Hematopoietic multipotent progenitor cell treated with erythropoietin and hydrocortisone succinate and interleukin-3 and kit ligand, for 8 days (in vitro differentiated cells): Measurements from ENCODE around the gene EIF6.

Experiments used
- DNase-seq: peaks from one replicate; pipeline ENCODE4 v3.0.0-alpha.2; 2015

Gene EIF6

GRCh38 chr20:35312318-35312717, 27.7 kb upstream of the EIF6 start:
- DNase-seq: no peak

DNA sequence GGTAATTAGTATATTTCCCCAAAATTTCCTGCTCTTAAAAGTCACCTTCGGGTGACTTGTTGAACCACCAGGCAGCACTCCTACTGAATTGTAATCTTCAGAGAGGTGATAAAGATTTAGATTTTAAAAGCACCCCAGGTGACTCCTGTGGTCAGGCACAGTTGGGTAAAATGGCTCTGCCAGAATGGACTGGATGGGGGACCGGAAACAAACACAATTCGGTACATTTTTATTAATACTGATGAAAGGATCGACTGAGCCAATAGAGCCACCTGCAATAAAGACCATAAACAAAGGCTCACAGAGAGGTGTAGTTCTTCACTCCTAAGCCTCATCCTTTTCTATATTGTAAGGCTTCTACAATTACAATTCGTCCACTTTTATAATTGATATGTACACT, 27.2 kb upstream of the EIF6 start:
- no peak for DNase-seq

GRCh38 chr20:35311409-35311808, 26.8 kb upstream of the EIF6 start:
- DNase-seq: peak; percentile 17

DNA sequence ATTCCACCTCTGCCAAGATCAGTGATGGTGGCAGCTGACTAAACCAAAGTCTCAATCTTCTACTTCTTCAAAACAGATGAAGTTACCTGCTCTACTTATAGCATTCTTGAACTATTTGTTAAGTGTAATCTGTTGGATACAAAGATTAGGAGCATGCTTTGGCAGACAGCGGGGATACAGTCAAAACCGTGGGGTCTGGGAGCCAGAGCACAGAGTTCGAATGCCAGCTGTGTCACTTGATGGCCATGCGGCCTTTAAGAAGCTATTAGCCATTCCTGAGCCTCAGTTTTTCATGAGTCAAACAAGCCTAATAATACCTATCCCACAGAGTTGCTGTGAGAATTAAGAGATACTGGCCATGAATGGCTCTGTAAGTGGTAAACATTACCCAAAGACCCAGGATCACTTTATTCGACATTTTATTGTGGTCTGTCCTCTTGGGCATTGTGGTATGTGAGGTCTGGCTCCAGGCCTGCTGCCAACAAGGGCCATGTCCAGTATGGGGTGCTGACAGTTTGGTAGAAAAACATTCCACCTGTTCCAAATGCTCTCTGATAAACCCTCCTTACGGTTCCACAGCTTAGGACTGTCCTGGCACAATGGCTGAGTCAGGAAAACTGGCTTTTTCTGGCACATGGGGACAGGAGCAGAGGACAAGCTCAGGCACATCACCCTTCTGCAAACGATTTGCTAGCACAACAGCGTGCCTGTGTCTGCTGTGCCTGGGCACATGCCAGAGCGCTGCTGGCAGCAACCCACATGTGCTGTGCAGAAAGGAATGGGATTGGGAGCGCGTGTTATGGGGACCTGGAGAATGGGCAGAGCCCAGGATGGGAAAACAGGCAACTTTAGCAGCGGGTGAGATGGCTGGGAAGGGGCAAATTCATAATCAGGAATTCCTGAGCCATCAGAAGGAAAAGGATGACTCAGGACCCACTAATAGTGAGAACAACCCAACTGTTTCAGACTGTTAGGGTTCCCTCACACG, 23.4 kb upstream of the EIF6 start:
- DNase-seq: no peak

- DNase-seq: peak; percentile 52
Observed at GRCh38 chr20:35306931-35307517, 22.5 kb upstream of the EIF6 start.

DNA sequence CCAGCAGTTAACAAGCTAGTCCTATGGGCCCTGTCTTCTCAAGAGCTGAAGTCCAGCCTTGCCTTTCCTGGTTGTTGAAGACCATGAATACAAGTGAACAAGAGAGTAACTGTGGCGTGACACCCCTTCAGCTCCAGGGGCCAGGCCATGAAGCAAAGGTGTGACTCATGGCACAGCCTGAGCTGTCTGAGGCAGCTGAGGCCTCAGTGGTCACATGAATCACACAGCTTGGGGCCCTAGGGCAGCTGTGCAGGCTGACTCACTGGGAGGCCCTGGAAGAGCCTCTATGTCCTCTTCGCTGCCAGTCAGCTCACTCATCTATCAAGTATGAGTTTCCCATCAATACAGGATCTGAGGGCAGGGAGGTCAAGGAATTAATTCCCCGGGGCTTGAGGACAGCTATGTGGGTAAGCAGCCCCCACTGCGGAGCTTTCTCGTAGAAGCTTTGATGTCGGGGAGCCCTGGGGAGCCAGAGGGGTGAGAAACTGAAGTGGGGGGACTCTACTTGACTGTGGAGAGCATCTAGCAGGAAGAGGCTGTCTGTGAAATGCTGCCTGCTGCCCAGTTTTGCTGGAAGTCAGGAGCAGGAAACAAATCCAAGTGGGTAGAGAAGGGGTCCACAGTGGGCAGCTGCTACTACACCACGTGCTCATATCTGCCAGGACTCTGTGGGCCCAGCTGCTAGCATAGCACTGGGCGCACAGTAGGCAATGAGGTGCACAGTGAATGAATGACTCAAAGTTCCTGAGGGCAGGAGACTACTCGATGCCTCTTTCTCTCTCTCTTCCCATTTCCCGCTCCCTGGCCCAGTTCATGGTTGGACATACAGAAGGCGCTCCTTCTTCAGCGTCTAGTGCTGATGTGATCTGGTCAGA, 21.3 kb upstream of the EIF6 start:
- peak; percentile 34 for DNase-seq

- DNase-seq: no peak
Observed at GRCh38 chr20:35304956-35305355, 20.4 kb upstream of the EIF6 start.

- DNase-seq: peak; percentile 86
Observed at GRCh38 chr20:35303735-35304491, 19.3 kb upstream of the EIF6 start.

- DNase-seq: no peak
Observed at GRCh38 chr20:35303382-35303734, 18.8 kb upstream of the EIF6 start.

- no peak for DNase-seq
Observed at GRCh38 chr20:35302421-35303335, 18.1 kb upstream of the EIF6 start.

DNA sequence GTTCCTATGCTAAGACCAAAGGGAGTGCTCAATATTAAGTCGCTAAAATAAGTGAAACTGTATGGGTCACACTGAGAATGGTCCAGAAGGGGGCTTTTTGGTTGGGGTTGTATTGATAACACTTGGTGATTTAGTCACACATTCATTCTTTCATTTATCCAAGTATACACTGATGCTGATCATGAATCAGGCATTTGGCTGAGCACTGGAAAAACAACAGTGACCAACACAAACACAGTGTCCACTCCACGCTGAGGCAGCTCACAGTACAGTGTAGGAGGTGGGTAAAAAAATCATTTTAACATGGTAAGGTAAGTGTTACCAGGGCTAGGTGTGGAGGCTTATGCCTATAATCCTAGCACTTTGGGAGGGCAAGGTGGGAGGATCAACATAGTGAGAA, 16.9 kb upstream of the EIF6 start:
- DNase-seq: no peak

GRCh38 chr20:35300469-35301262, 16.1 kb upstream of the EIF6 start:
- DNase-seq: no peak

DNA sequence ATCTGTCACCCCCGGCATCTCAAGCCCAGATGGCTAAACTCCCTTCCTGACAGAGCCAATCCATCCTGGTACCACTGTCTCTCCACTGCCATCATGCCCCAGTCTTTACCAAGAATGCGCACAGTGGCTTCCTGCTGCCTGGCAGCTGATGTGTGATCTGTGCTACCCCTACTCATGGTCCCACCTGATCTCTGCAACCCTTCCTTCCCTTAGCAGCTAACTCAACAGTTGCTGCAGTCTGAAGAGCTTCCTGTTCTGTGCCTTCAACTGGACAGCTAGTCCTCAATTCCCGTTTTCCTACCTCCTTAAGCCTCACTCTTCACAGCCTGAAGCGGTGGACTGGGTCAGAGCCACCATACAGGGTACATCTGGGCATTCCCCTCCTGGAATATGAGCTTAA, 15.2 kb upstream of the EIF6 start:
- DNase-seq: no peak

DNA sequence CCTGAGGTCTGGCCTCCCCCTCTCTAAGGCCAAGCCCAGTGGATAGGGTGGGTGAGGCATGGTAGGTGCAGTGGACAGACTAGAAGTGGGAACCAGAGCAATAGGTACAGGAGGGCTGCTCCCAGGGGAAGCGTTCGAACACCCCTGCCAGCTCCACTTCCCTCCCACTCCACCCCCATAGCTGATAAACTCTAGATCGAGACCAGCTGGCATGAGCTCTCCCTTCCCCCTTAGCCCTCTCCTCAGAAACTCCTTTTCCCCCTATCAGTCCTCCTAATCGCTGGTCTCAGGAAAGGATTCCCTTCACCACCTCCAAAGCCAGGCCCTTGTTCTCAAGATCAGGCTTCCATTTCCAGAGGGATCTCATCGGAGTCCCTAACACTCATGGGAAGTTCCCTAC, 13.7 kb upstream of the EIF6 start:
- DNase-seq: no peak

DNA sequence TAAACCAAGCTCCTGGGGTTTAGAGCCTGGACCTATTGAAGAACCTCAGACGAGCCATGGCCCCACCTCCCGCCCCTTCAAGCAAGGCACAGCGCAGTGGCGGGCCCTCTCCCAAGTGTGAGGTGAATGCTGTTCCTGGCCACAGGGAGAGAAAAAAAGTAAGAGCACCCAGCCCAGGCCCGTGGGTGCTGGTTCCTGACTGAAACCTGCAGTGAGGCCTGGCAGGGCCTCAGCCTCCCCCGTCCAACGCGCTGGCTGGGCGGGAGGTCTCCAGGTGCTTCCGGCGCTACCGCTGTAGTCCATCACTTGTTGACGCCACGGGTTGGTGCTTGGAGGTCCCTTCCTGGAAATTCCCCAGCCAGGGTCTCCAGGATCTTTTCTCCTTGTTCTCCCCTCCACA, 13.2 kb upstream of the EIF6 start:
- DNase-seq: no peak

DNA sequence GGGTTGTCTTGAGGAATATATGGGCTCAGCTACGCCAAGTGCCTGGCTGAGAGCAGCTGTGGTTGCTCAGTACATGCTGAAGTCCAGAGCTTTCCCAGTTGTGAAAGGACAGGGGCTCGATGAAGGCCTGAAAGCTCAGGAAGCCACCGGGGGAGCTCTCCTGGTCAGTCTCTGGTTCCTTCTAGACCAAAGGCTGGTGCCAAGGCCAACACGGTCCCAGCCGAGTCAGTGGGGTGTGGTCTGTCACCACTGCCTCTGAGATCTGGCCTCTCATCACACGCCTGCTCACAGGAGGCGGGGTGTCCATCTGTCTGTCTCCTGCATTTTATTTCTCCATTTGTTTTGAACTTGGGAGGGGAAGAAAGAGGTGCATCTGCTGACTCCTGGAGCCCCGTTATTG, 12.6 kb upstream of the EIF6 start:
- DNase-seq: peak; percentile 38

DNA sequence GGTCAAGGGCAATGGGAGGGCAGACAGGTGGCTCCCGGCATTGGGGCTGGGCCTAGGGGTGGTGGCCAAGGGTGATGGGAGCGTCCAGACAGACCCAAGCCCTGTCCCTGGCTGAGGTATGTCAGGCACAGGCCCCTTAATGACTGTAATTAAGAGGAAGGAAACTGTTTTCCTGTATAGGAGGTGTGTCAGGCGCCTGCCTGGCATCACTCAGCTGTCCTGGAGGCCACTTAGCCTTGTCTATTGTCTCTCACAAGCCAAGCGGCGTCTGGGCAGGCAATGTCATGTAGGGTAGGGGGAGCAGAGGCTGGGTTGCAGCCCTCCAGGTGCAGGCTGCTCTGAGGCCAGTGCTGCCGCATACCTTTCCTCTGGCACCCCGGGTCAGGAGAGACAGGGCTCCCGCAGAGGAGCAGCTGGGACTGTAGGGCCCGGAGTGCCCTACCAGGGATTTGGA, 11.6 kb upstream of the EIF6 start:
- DNase-seq: no peak

- no peak for DNase-seq
Observed at GRCh38 chr20:35295674-35296073, 11.1 kb upstream of the EIF6 start.

DNA sequence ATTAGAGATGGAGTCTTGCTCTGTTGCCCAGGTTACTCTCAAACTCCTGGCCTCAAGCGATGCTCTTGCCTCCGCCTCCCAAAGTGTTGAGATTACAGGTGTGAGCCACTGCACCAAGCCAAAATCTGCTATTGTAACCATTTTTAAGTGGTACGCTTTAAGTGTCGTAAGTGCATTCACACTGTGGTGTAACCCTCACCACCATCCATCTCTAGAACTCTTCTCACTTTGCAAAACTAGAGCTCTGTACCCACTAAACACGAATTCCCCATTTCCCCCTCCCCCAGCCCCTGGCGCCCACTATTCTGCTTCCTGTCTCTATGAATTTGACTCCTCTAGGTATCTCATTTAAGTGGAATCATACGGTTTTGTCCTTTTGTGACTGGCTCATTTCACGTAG, 10.5 kb upstream of the EIF6 start:
- DNase-seq: no peak

- no peak for DNase-seq
Observed at GRCh38 chr20:35294293-35294685, 9.7 kb upstream of the EIF6 start.
